Retinal pigment epithelial cell (primary cell): ENCODE data around the gene FRY.

Experiments used
- DNase-seq: peaks from one replicate; pipeline ENCODE4 v3.0.0-alpha.2; 2010; ENCODE audit warnings: low read depth
- H3K4me3 ChIP-seq: 2 replicates; pipeline ENCODE4 v1.5.1; 2011; ENCODE audit warnings: mild to moderate bottlenecking, low read length, control low read depth, moderate library complexity
- TF ChIP-seq, protein P1 (sequence below): conservative IDR thresholded peaks from 2 replicates; pipeline ENCODE4 v1.5.1; 2011; ENCODE audit warnings: low read depth, low read length, control low read depth, inconsistent platforms

The FRY gene

DNA sequence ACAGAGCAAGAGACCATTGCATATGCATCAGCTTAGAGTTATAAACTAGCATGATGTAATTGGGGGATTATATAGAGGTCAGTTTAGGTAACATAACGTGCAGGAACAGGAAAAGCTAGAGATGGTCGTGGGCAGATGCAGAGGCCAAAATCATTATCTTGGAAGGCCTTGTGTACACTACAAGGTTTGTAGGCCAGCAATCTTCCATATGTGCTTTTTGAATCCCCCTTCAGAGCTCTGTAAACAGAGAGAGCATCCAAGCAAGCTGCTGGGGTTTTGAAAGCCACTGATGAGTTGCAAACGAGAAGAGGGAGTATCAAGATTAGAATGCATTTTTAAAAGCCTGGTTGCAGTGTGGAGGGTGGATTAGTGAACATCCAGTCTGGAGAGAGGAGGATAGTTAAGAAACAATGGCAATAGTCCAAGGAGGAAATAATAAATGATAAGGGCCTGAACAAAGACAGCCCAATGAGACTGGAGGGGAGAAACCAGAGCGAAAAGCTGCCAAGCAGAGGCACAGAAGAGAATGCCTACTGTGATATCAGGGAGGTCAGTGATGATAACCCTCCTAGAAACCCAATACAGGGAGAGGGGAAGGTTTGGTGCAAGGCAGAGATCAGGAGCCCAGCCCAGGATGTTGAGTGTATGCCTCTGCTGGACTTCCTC is 174.0 kb downstream of the FRY start:
- H3K4me3 ChIP-seq: no peak overlapping the region
- TF ChIP-seq, protein P1, sequence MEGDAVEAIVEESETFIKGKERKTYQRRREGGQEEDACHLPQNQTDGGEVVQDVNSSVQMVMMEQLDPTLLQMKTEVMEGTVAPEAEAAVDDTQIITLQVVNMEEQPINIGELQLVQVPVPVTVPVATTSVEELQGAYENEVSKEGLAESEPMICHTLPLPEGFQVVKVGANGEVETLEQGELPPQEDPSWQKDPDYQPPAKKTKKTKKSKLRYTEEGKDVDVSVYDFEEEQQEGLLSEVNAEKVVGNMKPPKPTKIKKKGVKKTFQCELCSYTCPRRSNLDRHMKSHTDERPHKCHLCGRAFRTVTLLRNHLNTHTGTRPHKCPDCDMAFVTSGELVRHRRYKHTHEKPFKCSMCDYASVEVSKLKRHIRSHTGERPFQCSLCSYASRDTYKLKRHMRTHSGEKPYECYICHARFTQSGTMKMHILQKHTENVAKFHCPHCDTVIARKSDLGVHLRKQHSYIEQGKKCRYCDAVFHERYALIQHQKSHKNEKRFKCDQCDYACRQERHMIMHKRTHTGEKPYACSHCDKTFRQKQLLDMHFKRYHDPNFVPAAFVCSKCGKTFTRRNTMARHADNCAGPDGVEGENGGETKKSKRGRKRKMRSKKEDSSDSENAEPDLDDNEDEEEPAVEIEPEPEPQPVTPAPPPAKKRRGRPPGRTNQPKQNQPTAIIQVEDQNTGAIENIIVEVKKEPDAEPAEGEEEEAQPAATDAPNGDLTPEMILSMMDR: no peak
- DNase-seq: no peak

DNA sequence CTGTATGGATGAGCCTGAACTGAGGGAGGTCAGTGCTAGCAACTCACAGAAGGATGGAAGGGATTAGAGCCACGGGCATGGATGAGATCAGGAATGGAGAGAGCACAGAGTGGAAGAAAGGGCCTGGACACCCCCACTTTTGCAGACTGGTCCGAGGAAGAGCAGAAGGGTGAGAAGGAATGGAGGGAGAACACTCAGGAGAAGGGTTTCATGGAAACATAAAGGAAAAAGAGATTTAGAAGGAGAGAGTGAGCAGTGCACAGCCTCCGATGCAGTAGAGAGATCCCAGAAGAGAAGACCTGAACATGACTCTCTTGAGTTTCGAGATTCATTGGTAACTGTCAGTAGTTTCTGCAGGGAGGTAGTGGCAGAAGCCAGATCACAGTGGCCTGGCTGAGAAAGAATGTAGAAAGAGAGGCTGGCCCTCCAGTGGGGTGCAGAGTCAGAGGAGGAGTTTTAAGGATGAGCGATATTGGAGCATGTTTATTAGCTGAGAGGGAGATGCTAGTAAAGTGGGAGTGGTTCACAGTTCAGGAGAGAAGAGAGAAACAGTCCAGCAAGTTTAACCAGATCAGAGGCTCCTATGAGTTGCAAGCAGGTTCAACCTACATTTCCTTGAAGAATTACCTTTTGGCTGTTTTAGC is 174.6 kb downstream of the FRY start:
- TF ChIP-seq, protein P1: no peak
- H3K4me3 ChIP-seq: no peak overlapping the region
- no peak for DNase-seq

DNA sequence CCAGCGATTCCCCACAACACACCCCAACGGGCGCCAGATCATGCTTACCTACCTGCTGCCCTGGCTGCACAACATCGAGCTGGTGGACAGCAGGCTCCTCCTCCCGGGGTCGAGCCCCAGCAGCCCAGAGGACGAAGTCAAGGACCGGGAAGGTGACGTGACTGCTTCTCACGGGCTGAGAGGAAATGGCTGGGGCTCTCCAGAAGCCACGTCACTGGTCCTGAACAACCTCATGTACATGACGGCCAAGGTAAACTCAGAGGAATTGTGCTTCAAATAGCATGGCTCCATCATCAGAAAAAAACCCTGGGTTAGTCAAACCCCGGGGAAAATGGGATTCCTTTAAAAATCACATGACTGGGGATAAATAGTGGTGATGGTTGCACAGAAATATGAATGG is 177.3 kb downstream of the FRY start:
- no peak for DNase-seq
- TF ChIP-seq, protein P1: no peak
- no peak overlapping the region for H3K4me3 ChIP-seq

DNA sequence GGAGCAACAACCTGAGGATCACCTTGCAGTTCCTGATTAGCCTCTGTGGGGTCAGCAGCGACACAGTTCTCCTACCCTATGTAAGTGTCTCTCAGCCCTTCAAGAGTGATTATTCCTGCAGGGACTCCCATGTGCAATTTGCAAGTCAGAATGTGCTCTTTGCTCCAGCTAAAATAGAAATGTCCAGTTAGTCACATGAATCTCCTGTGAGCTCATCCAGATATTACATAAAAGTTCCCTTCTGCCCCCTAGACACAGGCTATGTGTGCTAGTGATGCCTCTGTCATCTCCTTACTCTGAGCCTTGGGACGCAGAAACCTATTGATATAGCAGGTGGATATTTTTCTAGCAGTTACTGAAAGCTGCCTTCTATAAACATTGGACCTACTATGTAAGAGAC is 178.1 kb downstream of the FRY start:
- DNase-seq: no peak
- H3K4me3 ChIP-seq: no peak overlapping the region
- TF ChIP-seq, protein P1: no peak

DNA sequence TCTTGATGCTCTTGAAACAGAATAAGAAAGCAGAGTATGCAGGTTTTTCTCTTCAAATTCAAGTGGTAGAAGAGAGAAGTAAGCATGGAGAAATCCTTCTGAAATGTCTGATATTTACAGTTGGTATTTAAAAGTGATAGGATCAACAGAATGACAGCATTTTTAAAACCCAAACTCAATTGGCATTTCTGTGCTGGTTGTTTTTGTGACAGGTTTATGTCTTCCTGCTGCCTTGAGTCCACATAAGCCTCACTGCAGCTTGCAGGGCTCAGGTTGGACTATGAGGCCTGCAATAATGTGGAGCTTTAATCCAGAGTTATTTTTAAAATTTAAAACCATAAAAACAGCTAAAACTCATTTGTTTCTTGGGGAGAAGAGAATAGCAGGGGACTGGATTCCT is 178.5 kb downstream of the FRY start:
- no peak overlapping the region for H3K4me3 ChIP-seq
- DNase-seq: no peak
- TF ChIP-seq, protein P1: no peak

DNA sequence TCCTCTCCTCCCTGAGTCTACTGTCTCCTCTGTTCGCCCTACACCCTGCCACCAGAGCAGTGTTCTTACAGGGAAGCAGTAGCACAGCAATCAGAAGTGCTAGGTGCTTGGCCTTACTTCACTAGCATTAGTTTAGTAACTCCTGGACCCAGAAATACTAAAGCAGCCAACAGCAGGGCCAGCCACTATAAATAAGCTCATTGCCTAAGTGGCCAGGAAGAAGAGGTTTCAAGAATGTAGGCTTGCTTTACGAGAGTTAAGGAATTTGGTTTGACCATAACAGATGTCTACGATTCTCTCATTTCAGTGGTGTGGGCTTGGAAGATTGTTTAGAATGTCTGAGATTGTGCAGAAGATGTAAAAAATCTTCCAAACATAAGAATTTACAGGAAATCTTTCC is 180.2 kb downstream of the FRY start:
- no peak overlapping the region for H3K4me3 ChIP-seq
- DNase-seq: no peak
- TF ChIP-seq, protein P1: no peak

DNA sequence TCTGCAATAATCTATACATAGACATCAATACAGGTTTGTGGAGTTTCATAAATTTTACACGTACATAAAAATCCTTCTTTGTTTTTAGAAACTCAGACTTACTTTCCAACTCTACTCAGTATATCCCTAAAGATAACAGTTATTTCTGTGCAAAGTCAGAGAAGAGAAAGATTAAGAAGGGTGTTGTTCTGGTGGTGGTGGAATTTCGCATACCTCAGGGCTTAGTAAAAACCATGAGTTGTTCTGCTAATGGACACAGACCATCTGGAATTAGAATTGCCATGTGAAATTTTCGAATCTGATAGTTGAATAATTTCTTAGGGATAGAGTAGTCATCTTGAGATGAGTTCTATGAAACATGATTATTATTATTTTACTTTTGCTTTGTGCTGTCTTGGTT is 180.8 kb downstream of the FRY start:
- TF ChIP-seq, protein P1: no peak
- peak; percentile 59 for DNase-seq
- no peak overlapping the region for H3K4me3 ChIP-seq
